Erythroblast (primary cell): ENCODE measurements around the gene ITCH.
"Not testable (repeated sequence)": the region's sequence is repeated elsewhere in the genome, so short reads cannot be mapped to it uniquely, and the experiment has no call there.

Experiments
- GATA1 ChIP-seq: IDR thresholded peaks from 2 replicates; pipeline ENCODE4 v1.6.1; 2011; ENCODE audit warnings: low read depth, mild to moderate bottlenecking, control low read depth, low read length, moderate library complexity
- POLR2A ChIP-seq: IDR thresholded peaks from 2 replicates; pipeline ENCODE4 v1.6.1; 2011; ENCODE audit warnings: mild to moderate bottlenecking, low read length

DNA sequence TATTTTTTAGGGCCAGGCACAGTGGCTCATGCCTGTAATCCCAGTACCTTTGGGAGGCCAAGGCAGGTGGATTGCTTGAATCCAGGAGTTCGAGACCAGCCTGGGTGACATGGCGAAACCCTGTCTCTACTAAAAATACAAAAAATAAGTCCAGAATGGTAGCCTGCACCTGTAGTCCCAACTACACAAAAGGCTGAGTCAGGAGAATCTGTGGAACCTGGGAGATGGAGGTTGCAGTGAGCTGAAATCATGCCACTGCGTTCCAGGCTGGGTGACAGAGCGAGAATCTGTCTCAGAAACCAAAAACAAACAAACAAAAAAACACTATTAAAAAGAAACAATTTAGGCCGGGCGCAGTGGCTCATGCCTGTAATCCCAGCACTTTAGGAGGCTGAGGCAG is 69.6 kb downstream of the ITCH start:
- TF ChIP-seq POLR2A, GATA1: not testable (repeated sequence)
